ENCODE results near the gene GNAT1. TPM values are rescaled to one million over a fixed set of nuclear protein-coding genes. Genes with fewer than 3 reads are reported as not detected.

GNAT1 gene
- total RNA-seq, 1 donor from 2014 or later, result not detected

GRCh38 chr3:50181985-50182384 is 9.4 kb upstream of the GNAT1 start:
- intact Hi-C loops (cut with micrococcal nuclease), result no loop called here
- Mint-ChIP-seq H3K9me3 (no peaks in the 10 kb centered on the region), H3K36me3 (ENCODE audit: low read depth) (no peaks in the 10 kb centered on the region), H3K27me3 (peaks cover 4% of the 10 kb centered on the region), H3K27ac (no peak overlapping the region), H3K4me1 (no peaks in the 10 kb centered on the region), H3K4me3 (no peak overlapping the region)
- CTCF ChIA-PET, result interaction anchor here (1.6 kb wide), 1 partner anchor 13 kb away, joined by 3 read pairs; no protein-coding TSS in a partner anchor
- no peak for TF ChIP-seq CTCF (IDR thresholded peaks at IDR 0.05)
- POLR2A ChIA-PET, result no interaction called here
- ATAC-seq (ENCODE audit: low read depth) (no peak), DNase-seq (no peak)

GRCh38 chr3:50182533-50183099 is 8.8 kb upstream of the GNAT1 start:
- ATAC-seq (ENCODE audit: low read depth), result no peak
- Mint-ChIP-seq H3K4me3 (no peak overlapping the region), H3K27me3 (peaks cover 4% of the 10 kb centered on the region), H3K4me1 (no peaks in the 10 kb centered on the region), H3K9me3 (no peaks in the 10 kb centered on the region), H3K27ac (no peak overlapping the region), H3K36me3 (ENCODE audit: low read depth) (no peaks in the 10 kb centered on the region)
- intact Hi-C loops (cut with micrococcal nuclease), result no loop called here
- CTCF ChIA-PET, result interaction anchor here (0.6 to 1.6 kb wide), 2 partner anchors 12 to 65 kb away, joined by 3 to 4 read pairs; no protein-coding TSS in a partner anchor
- POLR2A ChIA-PET, result no interaction called here
- no peak for TF ChIP-seq CTCF (IDR thresholded peaks at IDR 0.05)
- DNase-seq, result no peak

GRCh38 chr3:50183755-50184154 is 7.7 kb upstream of the GNAT1 start:
- no peak overlapping the region for H3K4me3 Mint-ChIP-seq
- H3K4me1 Mint-ChIP-seq, result no peaks in the 10 kb centered on the region
- H3K27me3 Mint-ChIP-seq, result peaks cover 4% of the 10 kb centered on the region
- no peaks in the 10 kb centered on the region for H3K9me3 Mint-ChIP-seq
- ATAC-seq (ENCODE audit: low read depth) (no peak), DNase-seq (no peak)
- no peaks in the 10 kb centered on the region for H3K36me3 Mint-ChIP-seq (ENCODE audit: low read depth)
- intact Hi-C loops (cut with micrococcal nuclease), result no loop called here
- POLR2A ChIA-PET, result no interaction called here
- CTCF ChIA-PET, result interaction anchor here (0.6 to 1.6 kb wide), 2 partner anchors 11 to 88 kb away, joined by 3 read pairs; no protein-coding TSS in a partner anchor
- H3K27ac Mint-ChIP-seq, result no peak overlapping the region
- no peak for TF ChIP-seq CTCF (IDR thresholded peaks at IDR 0.05)

GRCh38 chr3:50184242-50184978 is 7.0 kb upstream of the GNAT1 start:
- Mint-ChIP-seq H3K4me3 (no peak overlapping the region), H3K27ac (no peak overlapping the region), H3K36me3 (ENCODE audit: low read depth) (no peaks in the 10 kb centered on the region), H3K9me3 (no peaks in the 10 kb centered on the region), H3K27me3 (peaks cover 4% of the 10 kb centered on the region), H3K4me1 (no peaks in the 10 kb centered on the region)
- CTCF ChIA-PET, result interaction anchor here (0.6 kb wide), 1 partner anchor 88 kb away, joined by 3 read pairs; no protein-coding TSS in a partner anchor
- POLR2A ChIA-PET, result no interaction called here
- TF ChIP-seq CTCF (IDR thresholded peaks at IDR 0.05), result no peak
- intact Hi-C loops (cut with micrococcal nuclease), result no loop called here
- no peak for DNase-seq
- ATAC-seq (ENCODE audit: low read depth), result no peak

- no peaks in the 10 kb centered on the region for H3K4me1 Mint-ChIP-seq
- no peak for ATAC-seq (ENCODE audit: low read depth)
Observed at GRCh38 chr3:50185230-50185629, 6.2 kb upstream of the GNAT1 start.

More at GRCh38 chr3:50185230-50185629, 6.2 kb upstream of the GNAT1 start:
- Mint-ChIP-seq H3K4me3 (no peak overlapping the region), H3K36me3 (ENCODE audit: low read depth) (no peaks in the 10 kb centered on the region), H3K27ac (no peak overlapping the region), H3K9me3 (no peaks in the 10 kb centered on the region), H3K27me3 (peaks cover 4% of the 10 kb centered on the region)
- no peak for DNase-seq
- intact Hi-C loops (cut with micrococcal nuclease), result no loop called here
- ChIA-PET POLR2A (no interaction called here), CTCF (no interaction called here)
- TF ChIP-seq CTCF (IDR thresholded peaks at IDR 0.05), result no peak

All from activated B cell treated with CpG ODN at 0.5 μM for 24 hours (primary cell).